ENCODE measurements around the gene CPEB4. TPM values are rescaled to one million over a fixed set of nuclear protein-coding genes. Genes with fewer than 3 reads are reported as not detected.

CPEB4 gene
- total RNA-seq, 1 donor from 2014 or later, result 12.5 TPM

- Histone ChIP-seq H3K4me3 (no peak overlapping the region), H3K4me1 (no peaks in the 10 kb centered on the region), H3K27me3 (peaks cover 17% of the 10 kb centered on the region), H3K79me2 (ENCODE audit: low read depth) (no peaks in the 10 kb centered on the region), H3K36me3 (no peaks in the 10 kb centered on the region), H4K20me1 (ENCODE audit: low read depth) (no peaks in the 10 kb centered on the region), H2AFZ (replicated peaks) (no peak overlapping the region), H3K27ac (no peak overlapping the region), H3K9ac (no peak overlapping the region), H3K9me3 (ENCODE audit: low read depth) (no peaks in the 10 kb centered on the region), H3K4me2 (peak overlapping the region; percentile 19), H3F3A (ENCODE audit: low read depth) (peaks cover 8% of the 10 kb centered on the region)
- peak; percentile 23 for DNase-seq (ENCODE audit: low spot score)
- Mint-ChIP-seq H3K27ac (no peak overlapping the region), H3K9me3 (no peaks in the 10 kb centered on the region), H3K27me3 (ENCODE audit: insufficient read depth, low read depth) (peaks cover 20% of the 10 kb centered on the region), H3K36me3 (no peaks in the 10 kb centered on the region), H3K4me3 (peak overlapping the region; percentile 96), H3K4me1 (peaks cover 33% of the 10 kb centered on the region)
- TF ChIP-seq CTCF (IDR thresholded peaks at IDR 0.05), result no peak
- no peak for TF ChIP-seq EZH2 (IDR thresholded peaks at IDR 0.05)
- no peak for TF ChIP-seq EZH2phosphoT487 (IDR thresholded peaks at IDR 0.05)
Observed at GRCh38 chr5:173890195-173890991, 2.2 kb downstream of the CPEB4 start.

DNA sequence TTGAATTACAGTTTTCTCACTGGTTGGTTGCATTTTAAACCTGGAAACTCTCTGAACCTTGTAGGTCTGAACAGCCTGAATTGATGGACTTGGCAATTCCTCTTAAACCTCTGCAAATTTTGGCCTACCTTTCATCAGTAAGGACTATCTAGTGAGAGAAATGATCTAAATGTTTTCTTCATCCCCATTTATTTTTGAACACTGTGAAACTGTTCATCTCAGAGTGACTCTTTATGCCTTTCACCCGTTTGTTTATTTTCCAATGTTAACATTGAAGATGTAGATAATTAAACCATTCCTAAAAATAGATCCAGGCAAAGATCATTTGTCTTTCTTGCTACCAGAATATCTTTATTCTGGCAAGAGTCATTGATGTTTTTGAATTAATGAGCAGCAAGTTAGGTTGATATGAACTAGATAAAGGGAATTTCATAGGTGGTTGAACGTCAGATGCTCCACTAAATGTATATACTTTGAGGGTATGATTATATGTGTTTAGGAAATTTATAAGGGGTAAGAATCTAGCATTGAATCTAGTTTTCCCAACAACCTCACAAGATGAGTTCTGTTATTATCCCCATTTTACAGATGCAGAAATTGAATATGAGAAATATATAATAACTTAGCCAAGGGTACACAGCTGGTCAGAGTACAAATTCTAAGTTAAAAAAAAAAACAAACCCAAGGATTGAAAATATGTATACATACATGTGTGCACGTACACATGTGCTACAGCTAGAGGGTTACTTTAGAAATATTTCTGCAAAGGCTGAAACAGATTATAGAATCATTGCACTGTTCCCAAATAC lies 3.4 kb downstream of the CPEB4 start:
- no peak overlapping the region for H3K9ac ChIP-seq
- Mint-ChIP-seq H3K4me1 (peaks cover 33% of the 10 kb centered on the region), H3K27me3 (ENCODE audit: insufficient read depth, low read depth) (peaks cover 20% of the 10 kb centered on the region), H3K36me3 (no peaks in the 10 kb centered on the region), H3K4me3 (peak overlapping the region; percentile 60), H3K27ac (no peak overlapping the region), H3K9me3 (no peaks in the 10 kb centered on the region)
- no peak overlapping the region for H3K27ac ChIP-seq
- H2AFZ ChIP-seq (replicated peaks), result no peak overlapping the region
- no peaks in the 10 kb centered on the region for H3K36me3 ChIP-seq
- H3K27me3 ChIP-seq, result peaks cover 17% of the 10 kb centered on the region
- no peaks in the 10 kb centered on the region for H3K9me3 ChIP-seq (ENCODE audit: low read depth)
- H3F3A ChIP-seq (ENCODE audit: low read depth), result peaks cover 8% of the 10 kb centered on the region
- H4K20me1 ChIP-seq (ENCODE audit: low read depth), result no peaks in the 10 kb centered on the region
- DNase-seq (ENCODE audit: low spot score), result no peak
- TF ChIP-seq EZH2phosphoT487 (IDR thresholded peaks at IDR 0.05), result no peak
- TF ChIP-seq CTCF (IDR thresholded peaks at IDR 0.05), result no peak
- no peak for TF ChIP-seq EZH2 (IDR thresholded peaks at IDR 0.05)
- H3K79me2 ChIP-seq (ENCODE audit: low read depth), result no peaks in the 10 kb centered on the region
- H3K4me3 ChIP-seq, result no peak overlapping the region
- H3K4me2 ChIP-seq, result no peak overlapping the region
- no peaks in the 10 kb centered on the region for H3K4me1 ChIP-seq

DNA sequence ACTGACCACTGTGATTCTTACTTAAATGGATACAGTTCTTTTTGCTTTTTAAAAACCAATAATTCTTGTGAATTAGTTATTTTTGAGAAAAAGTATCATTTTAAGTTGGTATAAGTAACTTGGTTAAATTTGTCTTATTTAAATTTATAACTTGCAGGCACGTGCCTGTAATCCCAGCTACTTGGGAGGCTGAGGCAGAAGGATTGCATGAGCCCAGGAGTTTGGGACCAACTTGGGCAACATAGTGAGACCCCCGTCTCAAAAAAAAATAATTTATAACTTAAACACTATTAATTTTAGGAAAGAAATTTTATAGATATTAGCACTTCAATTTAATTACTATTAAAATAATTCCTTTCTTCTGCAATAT lies 5.0 kb downstream of the CPEB4 start:
- no peaks in the 10 kb centered on the region for H4K20me1 ChIP-seq (ENCODE audit: low read depth)
- H3K4me3 Mint-ChIP-seq, result no peak overlapping the region
- no peaks in the 10 kb centered on the region for H3K9me3 ChIP-seq (ENCODE audit: low read depth)
- no peak for TF ChIP-seq CTCF (IDR thresholded peaks at IDR 0.05)
- no peak for TF ChIP-seq EZH2 (IDR thresholded peaks at IDR 0.05)
- TF ChIP-seq EZH2phosphoT487 (IDR thresholded peaks at IDR 0.05), result no peak
- H3K36me3 Mint-ChIP-seq, result no peaks in the 10 kb centered on the region
- H3K4me1 ChIP-seq, result no peaks in the 10 kb centered on the region
- H3K36me3 ChIP-seq, result no peaks in the 10 kb centered on the region
- no peak overlapping the region for H2AFZ ChIP-seq (replicated peaks)
- no peak overlapping the region for H3K9ac ChIP-seq
- H3K27me3 Mint-ChIP-seq (ENCODE audit: insufficient read depth, low read depth), result peaks cover 12% of the 10 kb centered on the region
- H3K4me1 Mint-ChIP-seq, result peaks cover 31% of the 10 kb centered on the region
- DNase-seq (ENCODE audit: low spot score), result no peak
- no peak overlapping the region for H3K27ac Mint-ChIP-seq
- peaks cover 17% of the 10 kb centered on the region for H3K27me3 ChIP-seq
- no peaks in the 10 kb centered on the region for H3K9me3 Mint-ChIP-seq
- H3K79me2 ChIP-seq (ENCODE audit: low read depth), result no peaks in the 10 kb centered on the region
- H3K4me2 ChIP-seq, result no peak overlapping the region
- no peak overlapping the region for H3K4me3 ChIP-seq
- H3K27ac ChIP-seq, result no peak overlapping the region
- peaks cover 8% of the 10 kb centered on the region for H3F3A ChIP-seq (ENCODE audit: low read depth)
